22Rv1 (cell line): Measurements from ENCODE around the gene EAPP.

Experiments
- CTCF ChIP-seq: fragments of 450-650 bp; IDR thresholded peaks from 2 replicates; pipeline ENCODE4 v1.5.1; 2017; ENCODE audit warnings: mild to moderate bottlenecking
- ZFX ChIP-seq: fragments of 450-650 bp; IDR thresholded peaks from 2 replicates; pipeline ENCODE4 v1.6.1; 2017; ENCODE audit warnings: antibody characterized with exemption, borderline replicate concordance

GRCh38 chr14:34478261-34478660 is 61.2 kb downstream of the EAPP start:
- TF ChIP-seq CTCF: no peak
- TF ChIP-seq ZFX: no peak
